GM21737 (cell line): ENCODE measurements around the gene LGALS4.
"Not testable (repeated sequence)": the region's sequence is repeated elsewhere in the genome, so short reads cannot be mapped to it uniquely, and the experiment has no call there.

Experiments
- ATAC-seq: cut with Tn5 transposase; IDR thresholded peaks from one replicate; pipeline ENCODE4 v1.9.1; 2021; ENCODE audit warnings: mild to moderate bottlenecking, moderate library complexity; ENCODE audit not compliant: unreplicated experiment

LGALS4 gene

DNA sequence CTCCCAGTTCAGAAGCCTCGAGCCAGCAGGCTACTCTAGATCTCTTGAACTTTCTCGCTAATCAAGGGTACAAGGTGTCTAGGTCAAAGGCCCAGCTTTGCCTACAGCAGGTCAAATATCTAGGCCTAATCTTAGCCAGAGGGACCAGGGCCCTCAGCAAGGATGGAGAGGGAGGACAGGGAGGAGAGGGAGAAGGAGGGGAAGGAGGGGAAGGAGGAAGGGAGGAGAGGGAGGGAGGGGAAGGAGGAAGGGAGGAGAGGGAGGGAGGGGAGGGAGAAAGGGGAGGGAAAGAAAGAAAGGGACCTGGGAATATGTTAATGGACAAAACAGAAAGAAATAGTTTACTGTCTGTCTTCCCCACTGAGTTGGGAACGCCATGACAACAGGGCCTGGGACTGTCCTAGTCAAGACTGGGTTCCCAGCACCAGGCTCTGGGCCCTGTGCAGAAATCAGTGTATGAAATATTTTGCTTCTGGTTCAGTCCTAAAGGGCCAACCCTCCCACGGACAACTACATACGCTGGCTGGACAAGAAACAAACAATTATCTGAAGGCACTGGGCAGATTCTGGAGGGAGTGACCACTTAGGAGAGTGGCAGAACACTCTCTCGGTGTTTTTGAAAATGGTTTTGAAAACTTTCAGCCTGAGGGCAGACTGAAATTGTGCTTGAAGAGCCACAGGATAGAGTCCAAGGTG is 14.3 kb upstream of the LGALS4 start:
- no peak for ATAC-seq

DNA sequence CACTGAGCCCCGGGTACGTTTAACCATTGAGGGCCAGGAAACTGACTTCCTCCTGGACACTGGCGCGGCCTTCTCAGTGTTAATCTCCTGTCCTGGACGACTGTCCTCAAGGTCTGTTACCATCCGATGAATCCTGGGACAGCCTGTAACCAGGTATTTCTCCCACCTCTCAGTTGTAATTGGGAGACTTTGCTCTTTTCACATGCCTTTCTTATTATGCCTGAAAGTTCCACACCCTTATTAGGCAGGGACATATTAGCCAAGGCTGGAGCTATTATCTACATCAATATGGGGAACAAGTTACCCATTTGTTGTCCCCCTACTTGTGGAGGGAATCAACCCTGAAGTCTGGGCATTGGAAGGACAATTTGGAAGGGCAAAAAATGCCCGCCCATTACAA is 13.2 kb upstream of the LGALS4 start:
- not testable (repeated sequence) for ATAC-seq

DNA sequence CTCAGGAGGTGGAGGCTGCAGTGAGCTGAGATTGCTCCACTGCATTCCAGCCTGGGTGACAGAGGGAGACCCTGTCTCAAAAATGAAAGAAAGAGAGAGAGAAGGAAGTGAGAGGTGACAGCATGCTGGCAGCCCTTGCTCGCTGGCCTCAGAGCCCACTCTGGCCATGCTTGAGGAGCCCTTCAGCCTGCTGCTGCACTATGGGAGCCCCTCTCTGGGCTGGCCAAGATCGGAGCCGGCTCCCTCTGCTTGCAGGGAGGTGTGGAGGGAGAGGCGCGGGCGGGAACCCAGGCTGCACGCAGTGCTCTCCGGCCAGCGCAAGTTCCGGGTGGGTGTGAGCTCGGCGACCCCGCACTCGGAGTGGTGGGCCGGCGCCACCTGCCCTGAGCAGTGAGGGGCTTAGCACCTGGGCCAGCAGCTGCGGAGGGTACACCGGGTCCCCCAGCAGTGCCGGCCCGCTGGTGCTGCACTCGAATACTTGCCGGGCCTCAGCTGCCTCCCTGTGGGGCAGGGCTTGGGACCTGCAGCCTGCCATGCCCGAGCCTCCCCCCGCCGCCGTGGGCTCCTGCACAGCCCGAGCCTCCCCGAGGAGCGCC is 8.6 kb upstream of the LGALS4 start:
- ATAC-seq = not testable (repeated sequence)

DNA sequence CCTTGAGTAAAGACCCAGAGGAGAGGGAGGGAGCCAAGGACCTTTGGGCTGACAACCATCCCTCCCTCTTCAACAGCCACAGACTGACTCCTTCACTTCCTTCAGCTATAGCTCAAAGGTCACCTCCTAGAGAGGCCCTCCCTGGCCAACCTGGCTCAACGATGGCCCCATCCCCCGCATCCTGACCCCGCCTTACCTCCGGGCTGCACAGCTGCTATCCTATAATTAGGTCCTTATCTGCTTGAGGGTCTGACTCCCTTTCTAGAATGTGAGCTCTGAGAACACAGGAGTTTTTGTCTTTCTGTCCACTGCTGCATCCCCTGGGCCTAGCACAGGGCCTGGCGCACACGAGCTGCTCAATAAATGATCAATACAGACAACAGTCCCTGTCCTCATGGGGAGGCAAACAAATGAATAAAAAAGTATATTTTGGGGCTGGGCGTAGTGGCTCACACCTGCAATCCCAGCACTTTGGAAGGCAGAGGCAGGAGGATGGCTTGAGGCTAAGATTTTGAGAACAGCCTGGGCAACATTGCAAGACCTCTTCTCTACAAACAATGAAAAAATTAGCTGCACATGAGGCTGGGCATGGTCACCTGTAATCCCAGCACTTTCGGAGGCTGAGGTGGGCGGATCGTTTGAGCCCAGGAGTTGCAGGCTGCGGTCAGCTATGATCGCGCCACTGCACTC is 6.6 kb upstream of the LGALS4 start:
- no peak for ATAC-seq

DNA sequence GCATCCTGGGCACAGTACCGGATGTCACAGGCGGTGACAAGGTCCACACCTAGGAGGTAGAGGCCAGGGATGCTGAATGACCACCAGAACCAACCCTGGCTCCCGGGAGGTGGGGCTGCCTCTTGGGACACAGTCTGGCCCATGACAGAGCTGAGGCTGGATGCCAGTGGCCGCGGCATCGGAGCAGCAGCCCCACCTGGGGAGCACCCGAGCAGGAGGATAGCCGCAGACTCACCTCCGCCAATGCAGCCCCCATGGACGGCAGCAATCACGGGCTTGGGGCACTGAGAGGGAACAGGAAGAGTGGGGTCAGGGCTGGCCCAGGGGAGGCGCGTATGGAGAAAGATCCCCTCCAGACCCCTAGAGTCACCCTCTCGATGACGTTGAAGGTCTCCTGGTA is 4.3 kb upstream of the LGALS4 start:
- ATAC-seq = no peak

DNA sequence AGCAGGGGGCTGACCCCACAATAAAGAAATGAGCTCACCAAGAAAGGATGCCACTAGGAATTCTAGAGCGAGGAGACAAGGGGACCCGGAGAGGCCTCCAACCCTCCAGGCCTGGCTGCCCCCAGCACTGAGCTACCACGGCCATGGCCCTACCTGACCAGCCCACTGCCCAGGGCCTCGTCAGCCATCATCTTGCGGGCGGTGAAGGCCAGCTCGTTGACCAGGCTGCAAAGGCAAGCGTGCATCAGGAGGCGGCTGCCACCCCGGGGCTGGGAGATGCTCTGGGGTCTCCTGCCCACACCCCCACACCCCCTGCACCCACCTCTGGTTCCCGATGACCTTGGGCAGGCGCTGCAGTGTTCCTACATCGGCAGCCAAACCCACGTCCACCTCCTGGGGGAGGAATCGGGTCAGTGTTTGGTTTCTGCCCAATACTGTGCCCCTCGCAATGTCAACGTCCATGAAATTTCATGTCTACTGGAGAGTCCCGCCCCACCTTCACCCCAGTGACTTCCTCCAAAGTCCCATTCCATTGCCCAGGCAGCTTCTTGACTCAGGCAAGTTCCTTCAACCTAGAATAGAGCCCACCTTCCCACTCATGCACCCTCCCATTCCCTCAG is 3.5 kb upstream of the LGALS4 start:
- no peak for ATAC-seq

DNA sequence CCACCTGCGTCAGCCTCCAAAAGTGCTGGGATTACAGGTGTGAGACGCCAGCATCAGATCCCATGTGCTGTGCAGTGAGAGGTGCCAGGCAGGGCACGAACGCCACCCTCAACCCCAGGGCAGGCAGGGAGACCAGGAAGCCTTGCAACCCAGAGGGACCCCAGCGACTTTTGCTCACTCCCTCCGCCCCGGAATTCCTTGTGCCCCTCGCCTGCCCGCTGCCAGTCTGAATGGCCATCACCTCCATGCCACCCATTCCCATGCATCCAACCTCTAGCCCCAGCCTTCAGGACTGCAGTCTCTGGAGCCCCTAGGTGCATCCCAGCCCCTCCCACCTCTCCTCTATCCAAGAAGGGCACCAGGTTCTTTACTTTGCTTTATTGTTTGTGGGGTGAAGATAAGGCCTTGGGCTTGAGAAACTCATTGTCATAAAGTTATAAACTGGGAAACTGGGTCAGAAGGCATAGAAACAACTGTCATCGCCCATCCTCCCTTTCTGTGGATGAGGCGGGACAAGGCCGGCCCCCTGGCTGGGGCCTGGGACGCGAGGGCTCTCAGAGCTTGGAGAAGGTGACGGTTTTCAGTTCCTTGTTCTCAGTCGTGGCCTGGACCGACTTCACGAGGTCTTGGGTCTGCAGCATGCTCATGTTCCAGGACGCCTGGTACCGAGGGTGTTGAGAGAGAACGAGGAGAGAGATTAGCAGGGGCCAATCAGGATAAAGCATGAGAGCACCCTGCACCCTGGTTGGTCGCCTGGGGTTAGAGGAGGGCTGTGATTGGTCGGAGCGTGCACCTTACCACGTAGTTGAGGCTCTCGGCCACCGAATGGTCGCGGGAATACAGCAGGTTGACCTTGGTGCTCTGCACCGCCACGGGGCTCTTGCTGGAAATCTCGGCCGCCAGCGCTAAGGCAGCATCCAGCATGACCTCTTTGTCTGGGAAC is 2.6 kb upstream of the LGALS4 start:
- ATAC-seq = no peak

DNA sequence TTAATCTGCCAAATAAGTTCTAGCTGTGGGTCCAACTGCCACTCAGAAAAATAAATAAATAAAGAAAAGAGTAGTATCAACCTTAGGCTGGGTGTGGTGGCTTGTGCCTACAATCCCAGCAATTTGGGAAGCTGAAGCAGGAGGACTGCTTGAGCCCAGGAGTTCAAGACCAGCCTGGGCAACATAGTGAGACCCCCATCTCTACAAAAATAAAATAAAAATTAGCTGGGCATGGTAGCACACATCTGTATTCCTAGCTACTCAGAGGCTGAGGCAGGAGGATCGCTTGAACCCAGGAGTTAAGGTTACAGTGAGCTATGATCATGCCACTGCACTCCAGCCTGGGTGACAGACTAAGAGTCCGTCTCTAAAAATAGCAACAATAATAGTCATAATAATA is 1.2 kb upstream of the LGALS4 start:
- ATAC-seq = not testable (repeated sequence)

DNA sequence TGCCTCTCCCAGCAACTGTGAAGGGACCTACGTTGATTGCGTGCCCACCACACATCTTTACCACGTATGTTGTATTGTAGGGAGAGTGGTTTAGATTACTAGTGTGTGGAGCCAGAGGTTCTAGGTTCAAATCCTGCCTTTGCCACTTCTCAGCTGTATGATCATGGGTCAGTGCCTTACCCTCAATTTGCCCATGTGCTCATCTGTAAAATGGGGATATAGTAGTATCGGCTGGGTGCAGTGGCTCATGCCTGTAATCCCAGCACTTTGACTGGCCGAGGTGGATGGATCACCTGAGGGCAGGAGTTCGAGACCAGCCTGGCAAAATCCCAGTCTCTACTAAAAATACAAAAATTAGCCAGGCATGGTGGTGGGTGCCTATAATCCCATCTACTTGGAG is 578 bp upstream of the LGALS4 start:
- ATAC-seq = no peak

DNA sequence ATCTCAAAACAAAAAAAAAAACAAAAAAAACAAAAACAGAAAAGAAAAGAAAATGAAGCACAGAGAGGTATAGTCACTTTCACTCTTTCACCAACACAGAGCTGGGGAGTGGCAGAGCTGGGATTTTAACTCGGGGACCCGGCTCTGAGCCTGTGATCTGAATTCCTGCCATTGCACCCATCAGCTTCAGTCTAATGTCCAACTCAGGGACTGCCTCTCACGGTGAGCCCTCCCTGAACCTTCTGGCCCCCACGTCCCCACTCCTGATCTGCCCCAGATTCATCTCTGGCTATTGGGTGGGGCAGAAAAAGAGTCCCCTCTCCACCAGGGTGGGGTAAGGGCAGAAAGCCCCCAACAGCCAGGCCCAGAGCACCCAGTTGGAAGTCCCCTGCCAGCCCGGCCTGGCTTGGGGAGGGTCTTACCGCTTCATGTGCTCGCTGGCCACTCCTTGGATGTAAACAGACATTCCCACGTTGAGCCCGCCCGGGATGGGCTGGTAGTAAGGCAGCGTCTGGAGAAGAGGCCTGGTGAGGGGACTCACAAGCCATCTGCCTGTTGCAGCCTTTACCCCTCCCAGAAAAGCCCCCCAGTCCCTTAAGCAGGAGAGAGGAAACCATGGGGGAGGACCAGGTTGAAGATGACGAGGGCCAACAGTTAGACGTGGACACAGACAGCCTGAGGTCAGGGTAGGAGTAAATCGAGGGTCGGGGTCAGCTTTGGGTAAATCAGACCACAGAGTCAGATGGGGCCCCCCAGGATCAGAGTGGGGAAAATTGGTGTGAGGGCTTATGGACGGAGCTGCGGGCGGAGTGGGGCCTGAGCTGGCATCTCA is 520 bp downstream of the LGALS4 start:
- ATAC-seq = no peak

DNA sequence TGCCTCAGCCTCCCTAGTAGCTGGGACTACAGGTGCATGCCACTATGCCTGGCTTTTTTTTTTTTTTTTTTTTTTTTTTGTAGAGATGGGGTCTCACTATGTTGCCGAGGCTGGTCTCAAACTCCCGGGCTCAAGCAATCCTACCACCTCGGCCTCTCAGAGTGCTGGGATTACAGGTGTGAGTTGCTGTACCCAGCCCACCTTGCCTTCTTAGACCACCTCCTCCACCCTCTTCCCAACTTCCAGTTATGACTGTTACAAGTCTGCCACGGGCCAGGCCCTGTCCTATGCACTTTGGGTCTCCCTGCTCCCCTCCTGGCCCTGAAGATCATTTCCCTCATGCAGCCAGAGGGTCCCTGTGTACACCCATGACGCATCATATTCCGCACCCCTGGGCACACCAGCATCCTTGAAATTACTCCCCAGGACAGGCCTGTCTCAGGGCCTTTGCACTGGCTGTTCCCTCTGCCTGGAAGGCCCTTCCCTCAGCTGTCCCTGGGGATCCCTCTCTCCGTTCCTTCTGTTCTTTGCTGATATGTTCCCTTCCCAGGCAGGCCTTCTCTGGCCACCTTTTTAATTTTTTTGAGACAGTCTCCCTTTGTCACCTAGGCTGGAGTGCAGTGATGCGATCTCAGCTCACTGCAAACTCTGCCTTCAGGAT is 3.0 kb downstream of the LGALS4 start:
- no peak for ATAC-seq

DNA sequence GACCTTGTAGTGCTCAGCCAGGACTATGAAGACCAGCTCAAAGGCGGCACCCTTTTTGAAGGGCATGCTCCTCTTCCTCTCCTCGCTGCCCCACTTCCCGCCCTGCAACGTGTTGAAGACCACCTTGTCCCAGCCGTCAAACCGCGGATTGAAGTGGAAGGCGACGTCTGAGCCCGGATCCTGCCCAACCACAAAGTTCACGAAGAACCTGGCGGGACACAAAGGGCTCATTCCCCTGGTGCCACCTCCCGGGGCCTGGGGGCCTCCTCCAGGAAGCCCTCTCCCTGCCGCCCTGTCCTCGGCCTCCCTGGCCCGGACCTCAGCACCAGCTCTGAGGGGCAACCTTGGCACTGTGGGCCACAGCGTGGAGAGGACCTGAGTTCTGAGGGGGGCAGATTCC is 4.0 kb downstream of the LGALS4 start:
- ATAC-seq = no peak

DNA sequence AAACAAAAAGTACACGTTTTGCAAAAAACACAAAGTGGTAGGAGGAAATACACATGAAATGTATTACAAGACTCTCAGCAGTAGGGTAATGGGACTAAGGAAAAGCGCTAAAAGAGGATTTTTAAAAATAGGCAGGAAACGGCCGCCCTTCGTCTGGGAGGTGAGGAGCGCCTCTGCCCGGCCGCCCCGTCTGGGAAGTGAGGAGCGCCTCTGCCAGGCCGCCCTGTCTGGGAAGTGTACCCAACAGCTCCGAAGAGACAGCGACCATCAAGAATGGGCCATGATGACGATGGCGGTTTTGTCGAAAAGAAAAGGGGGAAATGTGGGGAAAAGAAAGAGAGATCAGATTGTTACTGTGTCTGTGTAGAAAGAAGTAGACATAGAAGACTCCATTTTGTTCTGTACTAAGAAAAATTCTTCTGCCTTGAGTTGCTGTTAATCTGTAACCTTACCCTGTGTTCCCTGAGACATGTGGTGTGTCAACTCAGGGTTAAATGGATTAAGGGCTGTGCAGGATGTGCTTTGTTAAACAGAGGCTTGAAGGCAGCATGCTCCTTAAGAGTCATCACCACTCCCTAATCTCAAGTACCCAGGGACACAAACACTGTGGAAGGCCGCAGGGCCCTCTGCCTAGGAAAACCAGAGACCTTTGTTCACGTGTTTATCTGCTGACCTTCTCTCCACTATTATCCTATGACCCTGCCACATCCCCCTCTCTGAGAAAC is 5.2 kb downstream of the LGALS4 start:
- not testable (repeated sequence) for ATAC-seq

DNA sequence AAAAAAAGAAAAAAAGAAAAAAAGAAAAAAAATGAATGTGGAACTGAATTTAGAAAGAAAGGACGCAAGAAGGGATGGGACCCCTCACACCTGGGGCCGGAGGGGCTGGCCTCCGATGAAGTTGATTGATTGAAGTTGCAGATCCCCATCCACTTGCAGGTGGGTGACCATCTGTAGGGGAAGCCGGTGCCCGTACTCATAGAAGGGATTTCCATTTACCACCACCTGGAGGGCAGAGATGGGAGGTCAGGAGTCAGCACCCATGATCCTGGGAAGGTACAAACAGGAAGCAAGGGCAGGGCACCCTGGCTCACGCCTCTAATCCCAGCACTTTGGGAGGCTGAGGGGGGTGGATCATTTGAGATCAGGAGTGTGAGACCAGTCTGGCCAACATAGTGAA is 6.4 kb downstream of the LGALS4 start:
- no peak for ATAC-seq

DNA sequence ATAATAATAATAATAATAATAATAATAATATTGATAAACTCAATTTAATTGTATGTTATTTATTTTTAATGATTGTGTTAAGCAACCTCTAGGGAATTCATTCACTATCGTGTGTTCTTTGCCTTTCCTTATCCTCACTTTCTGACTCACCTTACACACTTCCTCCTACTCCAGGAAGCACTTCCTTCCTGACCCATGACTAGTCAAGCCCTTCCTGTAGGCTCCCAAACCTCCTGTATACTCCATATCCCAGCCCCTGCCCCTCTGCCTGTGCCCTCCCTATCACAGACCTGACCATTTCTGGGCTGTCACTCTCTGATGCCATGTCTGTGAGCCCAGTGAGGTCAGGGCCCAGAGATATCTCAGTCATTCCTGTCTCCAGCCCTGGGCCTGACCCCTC is 7.6 kb downstream of the LGALS4 start:
- ATAC-seq = no peak

DNA sequence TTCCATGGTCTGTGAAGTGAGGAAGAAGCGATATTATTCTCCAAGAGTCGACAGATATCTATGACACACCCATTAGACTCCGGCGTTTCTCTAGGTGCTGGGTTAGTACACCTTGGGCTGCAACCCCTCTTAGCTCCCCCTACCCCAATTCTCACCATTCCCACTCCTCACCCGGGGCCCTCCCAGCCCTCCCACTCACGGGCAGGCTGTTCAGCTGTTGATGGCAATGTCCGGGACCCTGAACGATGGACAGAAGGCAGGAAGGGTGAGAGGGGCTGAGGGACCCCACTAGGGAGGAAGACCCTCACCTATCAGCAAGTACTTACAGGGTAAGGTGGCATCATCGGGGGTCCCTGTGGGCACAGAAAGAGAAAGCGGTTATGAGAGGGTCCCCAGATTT is 9.2 kb downstream of the LGALS4 start:
- no peak for ATAC-seq

DNA sequence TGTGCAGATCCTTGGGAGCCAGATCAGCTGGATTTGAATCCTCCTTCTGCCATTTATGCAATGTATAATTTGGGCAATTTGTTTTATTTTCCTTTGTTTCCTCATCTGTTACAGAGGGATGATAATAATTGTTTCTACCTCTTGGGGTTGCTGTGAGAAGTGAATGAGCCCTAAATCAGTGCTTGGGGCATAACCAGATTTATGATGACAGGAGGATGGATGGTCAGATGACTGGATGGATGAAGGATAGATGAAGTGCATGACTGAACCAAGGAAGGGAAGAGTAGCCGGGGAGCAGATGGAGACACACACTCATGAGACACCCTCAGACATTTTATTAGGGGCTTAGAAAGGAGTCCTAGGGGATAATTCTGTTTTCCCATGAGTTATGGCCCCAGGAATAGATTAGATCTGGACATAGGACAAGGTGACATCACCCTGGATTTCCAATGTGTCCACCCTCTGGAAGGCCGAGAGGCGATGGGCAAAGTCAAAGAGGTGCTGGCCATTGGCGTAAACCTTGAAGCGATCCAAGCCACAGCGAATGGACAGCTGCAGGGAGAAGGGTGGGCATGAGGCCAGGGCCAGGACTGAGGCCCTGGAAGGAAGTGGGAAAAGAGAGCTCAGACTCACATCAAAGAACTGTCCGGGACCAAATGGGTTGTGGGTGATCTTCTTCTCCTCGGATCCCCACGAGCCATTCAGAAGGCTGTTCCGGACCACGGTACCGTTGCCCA is 11.2 kb downstream of the LGALS4 start:
- ATAC-seq = no peak
